GM15510 (cell line): Measurements from ENCODE around the gene TMEM109.

Experiments used
- POLR2A ChIP-seq: IDR thresholded peaks from 3 replicates; pipeline ENCODE4 v1.6.1; 2011; ENCODE audit warnings: borderline replicate concordance; ENCODE audit not compliant: insufficient read length; ENCODE audit errors: extremely low read depth

TMEM109 gene

GRCh38 chr11:60950933-60951605, 37.1 kb downstream of the TMEM109 start:
- TF ChIP-seq POLR2A: peak; percentile 53

- no peak for TF ChIP-seq POLR2A
Observed at GRCh38 chr11:60951606-60951903, 37.6 kb downstream of the TMEM109 start.

- peak; percentile 48 for TF ChIP-seq POLR2A
Observed at GRCh38 chr11:60951904-60952741, 38.2 kb downstream of the TMEM109 start, which contains the start of gene SLC15A3. Gene SLC15A3, minus strand, starts transcription at chr11:60952176. Its CDS starts 625 bp downstream, at chr11:60951551.

- peak; percentile 16 for TF ChIP-seq POLR2A
Observed at GRCh38 chr11:60952742-60953170, 38.8 kb downstream of the TMEM109 start.

GRCh38 chr11:60953781-60954180, 39.8 kb downstream of the TMEM109 start:
- no peak for TF ChIP-seq POLR2A

- no peak for TF ChIP-seq POLR2A
Observed at GRCh38 chr11:60954421-60954820, 40.5 kb downstream of the TMEM109 start.

- TF ChIP-seq POLR2A: no peak
Observed at GRCh38 chr11:60955571-60955970, 41.6 kb downstream of the TMEM109 start.

GRCh38 chr11:60957188-60957587, 43.2 kb downstream of the TMEM109 start:
- no peak for TF ChIP-seq POLR2A

GRCh38 chr11:60959431-60959830, 45.5 kb downstream of the TMEM109 start:
- TF ChIP-seq POLR2A: no peak

- no peak for TF ChIP-seq POLR2A
Observed at GRCh38 chr11:60960405-60960804, 46.4 kb downstream of the TMEM109 start.

GRCh38 chr11:60964801-60965200, 50.8 kb downstream of the TMEM109 start:
- TF ChIP-seq POLR2A: no peak

- TF ChIP-seq POLR2A: no peak
Observed at GRCh38 chr11:60966890-60967289, 52.9 kb downstream of the TMEM109 start.

GRCh38 chr11:60968223-60968622, 54.3 kb downstream of the TMEM109 start:
- no peak for TF ChIP-seq POLR2A

- no peak for TF ChIP-seq POLR2A
Observed at GRCh38 chr11:60970369-60970774, 56.4 kb downstream of the TMEM109 start.

GRCh38 chr11:60970890-60971289, 56.9 kb downstream of the TMEM109 start:
- TF ChIP-seq POLR2A: no peak

- no peak for TF ChIP-seq POLR2A
Observed at GRCh38 chr11:60971520-60971919, 57.6 kb downstream of the TMEM109 start, which contains the start of gene CD6. Gene CD6, plus strand, starts transcription at chr11:60971680. Its CDS starts 186 bp downstream, at chr11:60971866.
